Left colon (tissue), 2 donors: Measurements from ENCODE around the gene PNMA8C. TPM values are rescaled to one million over a fixed set of nuclear protein-coding genes. Genes with fewer than 3 reads are reported as not detected.

Experiments used
- ATAC-seq: fragments of 200-7000 bp; cut with Tn5 transposase; one replicate; pipeline ENCODE4 v1.9.1; 2020; ENCODE audit warnings: mild to moderate bottlenecking, moderate library complexity
- DNase-seq, 2 donors: peaks; one replicate each; pipeline ENCODE4 v3.0.0-alpha.2; 2020
- intact Hi-C, 2 donors: fragments of 100-400 bp; cut with DNase I in 1 of 2; cut with micrococcal nuclease in 1 of 2; formaldehyde crosslinking; loops; one replicate each; pipeline versions ENCODE4 v1.11.2 to v1.14.0; 2022; cut with DNase I, micrococcal nuclease
- total RNA-seq, 2 donors: library from RNA; stranded (reverse); fragmentation: NEBNext Ultra II Directional; extraction: Animal tissue kit (Norgen Biotek cat#: 25700); gene quantifications; one replicate each; pipeline ENCODE4 v1.2.1, GENCODE V29; 2021
- donor health status: DM: no; HTN: no; CAD: no.
- donor health status: DM: yes; HTN: yes; CAD: no.

Gene PNMA8C
- total RNA-seq, 2 donors from 2014 or later, result 0.06 TPM; not detected in 1

DNA sequence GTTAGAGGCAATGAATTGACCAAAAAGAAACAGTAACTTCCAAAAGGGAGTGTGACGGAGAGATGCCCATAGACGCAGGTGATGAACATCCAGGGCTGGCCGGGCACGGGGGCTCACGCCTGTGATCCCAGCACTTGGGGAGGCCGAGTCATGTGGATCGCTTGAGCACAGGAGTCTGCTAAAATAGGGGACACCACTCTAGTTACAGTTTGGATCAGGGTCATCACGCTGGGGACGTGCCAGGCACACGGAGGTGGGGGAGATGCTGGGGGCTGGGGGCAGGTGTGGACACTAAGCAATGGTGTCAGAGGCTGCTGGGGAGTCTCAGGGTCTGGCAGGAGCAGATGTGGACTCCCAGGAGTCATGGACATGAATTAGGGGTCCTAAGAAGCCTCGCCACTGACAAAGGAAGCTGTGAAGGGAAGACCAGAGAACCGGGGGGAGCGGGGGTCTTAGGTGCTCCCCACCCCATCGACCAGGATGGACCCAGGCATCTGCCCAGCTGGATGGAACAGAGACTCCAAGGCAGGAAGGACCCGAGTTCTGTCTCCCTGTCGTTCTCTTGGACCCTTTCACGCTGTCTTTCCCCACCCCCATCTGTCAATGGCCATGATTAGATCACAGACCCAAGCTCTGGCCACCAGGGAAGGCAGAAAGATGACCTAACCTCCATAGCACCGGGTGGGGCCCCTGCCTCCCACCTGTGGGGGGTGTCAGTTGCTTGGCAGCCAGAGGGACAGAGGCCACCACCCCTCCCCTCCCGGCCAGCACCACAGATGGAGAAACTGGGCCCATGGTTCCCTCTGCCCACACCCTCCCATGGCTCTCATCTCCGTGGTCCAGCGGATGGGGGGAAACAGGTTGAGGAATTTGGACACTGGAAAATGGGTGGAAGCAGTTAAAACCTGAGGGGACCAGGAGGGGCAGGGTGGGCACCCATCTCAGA, 35.0 kb downstream of the PNMA8C start:
- DNase-seq (peak in 1 of 2 donors; percentile 23), ATAC-seq (peak; percentile 7)
- intact Hi-C loops, result no loop called here

GRCh38 chr19:46392837-46393236, 35.9 kb downstream of the PNMA8C start:
- intact Hi-C loops, result no loop called here
- no peak for ATAC-seq
- DNase-seq, result no peak

DNA sequence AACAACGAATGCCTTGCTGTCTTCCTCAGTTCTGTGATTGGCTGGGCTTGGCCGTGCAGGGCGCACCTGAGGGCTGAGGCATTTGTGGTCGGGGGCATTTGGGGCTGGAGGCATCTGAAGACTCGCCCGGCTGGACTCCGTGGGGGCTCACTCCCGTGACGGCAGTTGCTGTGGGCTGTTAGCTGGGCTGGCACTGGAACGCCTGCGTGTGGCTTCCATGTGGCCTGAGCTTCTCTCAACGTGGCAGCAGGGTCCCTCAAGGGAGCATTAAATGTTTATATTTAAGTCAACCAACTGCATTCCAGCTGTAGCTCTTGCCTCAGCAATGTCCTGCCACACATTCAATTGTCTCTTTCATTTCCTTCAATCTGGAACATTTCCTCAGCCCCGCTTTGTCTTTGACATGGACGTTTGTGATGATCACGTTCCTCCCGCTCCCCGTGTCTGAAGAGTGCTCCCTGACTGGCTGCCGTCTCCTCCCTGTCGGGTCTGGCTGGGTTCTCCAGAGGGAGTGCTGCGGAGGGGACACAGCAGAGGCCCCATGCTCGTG, 36.4 kb downstream of the PNMA8C start:
- no peak for ATAC-seq
- intact Hi-C loops, result no loop called here

DNA sequence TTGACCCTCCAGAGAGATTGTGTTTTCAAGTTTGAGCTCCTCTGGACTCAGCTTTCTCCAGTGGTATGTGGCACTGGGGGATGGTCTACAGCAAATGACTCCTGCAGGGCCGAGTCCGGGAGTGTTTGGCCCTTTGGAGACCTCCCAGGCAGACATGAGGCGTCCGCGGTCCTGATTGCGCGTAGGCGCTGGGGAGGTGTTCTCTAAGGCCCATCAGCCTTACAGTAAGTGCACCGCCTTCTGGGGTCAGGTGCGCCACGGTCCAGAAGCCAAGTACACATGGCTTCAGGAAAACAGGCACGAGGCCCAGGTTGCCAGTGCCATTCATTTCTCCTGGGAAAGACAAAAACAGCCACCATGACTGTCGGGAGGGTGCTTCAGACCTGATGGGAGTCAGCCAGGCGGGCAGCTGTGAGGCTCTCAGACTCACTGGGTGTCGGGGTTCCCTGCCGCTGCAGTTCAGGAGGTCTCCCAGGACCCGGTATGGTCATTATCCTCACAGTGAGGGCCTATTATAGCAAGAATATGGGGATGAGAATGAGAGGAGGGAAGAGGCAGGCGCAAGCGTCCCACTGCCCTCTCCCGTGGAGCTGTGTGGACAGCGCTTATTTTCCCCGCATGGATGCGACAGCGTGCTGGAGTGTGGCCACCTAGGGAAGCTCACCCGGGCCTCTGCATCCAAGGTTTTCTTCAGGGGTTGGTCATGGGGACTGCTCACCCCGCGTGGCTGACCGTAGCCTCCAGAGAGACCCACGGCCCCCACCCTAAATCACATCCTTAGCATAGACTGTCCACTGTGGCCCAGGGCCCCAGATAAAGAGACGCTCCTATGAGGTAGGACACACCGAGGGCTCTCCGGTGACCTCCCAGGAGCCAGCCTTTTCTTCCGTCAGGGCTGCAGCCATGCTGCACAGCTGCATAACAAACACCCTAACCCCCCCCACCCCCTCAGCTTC, 37.2 kb downstream of the PNMA8C start:
- intact Hi-C loops, result no loop called here
- no peak for ATAC-seq
- no peak for DNase-seq

More for the DNA sequence above, 36.4 kb downstream of the PNMA8C start:
- DNase-seq, result no peak

DNA sequence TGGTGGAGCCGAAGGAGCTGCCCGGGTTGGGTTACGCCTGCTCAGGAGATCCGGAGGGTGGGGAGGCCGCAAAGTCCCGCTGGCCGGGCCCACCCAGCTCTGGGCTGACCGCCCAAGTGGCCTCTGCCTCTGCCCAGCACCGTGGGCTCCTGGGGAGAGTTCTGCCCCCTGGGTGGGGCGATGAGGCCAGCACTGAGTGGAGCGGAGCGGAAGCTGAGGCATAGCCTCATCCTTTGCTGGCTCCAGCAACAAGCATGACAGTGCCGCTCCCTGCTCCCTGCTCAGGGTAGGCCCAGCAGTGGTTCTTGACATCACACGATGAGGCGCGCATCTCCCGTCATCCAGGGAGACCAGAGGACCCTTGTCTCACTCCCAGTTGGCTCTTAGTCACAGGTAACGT, 37.9 kb downstream of the PNMA8C start:
- no peak for ATAC-seq
- intact Hi-C loops, result no loop called here
- DNase-seq, result no peak

GRCh38 chr19:46390121-46390858, 38.4 kb downstream of the PNMA8C start:
- ATAC-seq, result peak; percentile 10
- intact Hi-C loops, result no loop called here
- DNase-seq, result no peak

GRCh38 chr19:46388311-46389095, 40.2 kb downstream of the PNMA8C start:
- ATAC-seq (no peak), DNase-seq (no peak)
- intact Hi-C loops, result no loop called here

GRCh38 chr19:46387713-46388130, 41.0 kb downstream of the PNMA8C start:
- intact Hi-C loops, result no loop called here
- ATAC-seq (no peak), DNase-seq (no peak)

DNA sequence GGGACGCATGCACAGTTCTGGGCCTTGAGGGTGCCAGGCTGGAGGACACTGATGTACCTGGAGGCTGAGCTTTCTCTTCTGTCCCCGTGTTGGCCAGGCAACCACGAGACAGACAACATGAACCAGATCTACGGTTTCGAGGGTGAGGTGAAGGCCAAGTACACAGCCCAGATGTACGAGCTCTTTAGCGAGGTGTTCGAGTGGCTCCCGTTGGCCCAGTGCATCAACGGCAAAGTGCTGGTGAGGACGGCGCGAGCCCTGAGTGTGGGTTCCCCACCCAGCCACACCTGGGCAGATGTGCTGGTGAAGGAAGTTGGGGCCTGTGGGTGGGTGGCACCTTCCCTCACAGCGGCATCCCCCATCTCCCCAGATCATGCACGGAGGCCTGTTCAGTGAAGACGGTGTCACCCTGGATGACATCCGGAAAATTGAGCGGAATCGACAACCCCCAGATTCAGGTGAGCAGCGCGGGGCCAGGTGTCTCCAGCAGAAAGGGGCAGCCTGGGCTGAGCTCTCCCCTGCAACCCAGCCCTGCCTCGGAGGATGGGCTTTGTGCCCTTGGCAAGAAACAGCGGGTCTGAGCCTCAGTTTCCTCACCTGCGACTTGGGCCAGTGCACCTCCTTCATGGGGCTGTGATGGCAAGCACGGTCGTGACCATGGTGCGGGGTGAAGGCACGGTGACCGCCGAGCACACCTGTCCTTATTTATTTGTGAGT, 41.6 kb downstream of the PNMA8C start:
- no peak for DNase-seq
- intact Hi-C loops, result no loop called here
- no peak for ATAC-seq

- DNase-seq, result no peak
- ATAC-seq, result no peak
- intact Hi-C loops, result no loop called here
These were observed 42.6 kb downstream of the PNMA8C start for GRCh38 chr19:46386151-46386550.

- no peak for DNase-seq
- ATAC-seq, result no peak
- intact Hi-C loops, result no loop called here
These were observed 43.1 kb downstream of the PNMA8C start for GRCh38 chr19:46385636-46386035.

DNA sequence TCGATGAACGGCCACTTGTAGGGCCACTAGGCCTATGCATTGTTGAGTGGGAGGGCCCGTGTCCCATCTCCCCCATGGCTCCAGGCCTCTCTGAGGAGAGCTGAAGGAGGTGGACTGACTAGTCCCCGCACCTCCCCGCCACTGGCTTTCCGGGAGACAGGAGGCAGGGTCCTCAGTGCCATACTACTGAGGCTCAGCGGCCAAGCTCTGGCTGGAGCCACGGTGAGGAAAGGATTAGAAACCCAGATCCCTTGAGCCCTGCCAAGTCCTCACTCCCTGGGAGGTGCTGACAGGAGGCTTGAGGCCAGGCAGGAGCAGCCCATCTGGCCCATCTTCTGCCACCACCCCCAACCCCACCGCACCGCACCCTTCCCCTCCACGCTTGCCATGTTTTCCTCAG, 44.3 kb downstream of the PNMA8C start:
- DNase-seq, result no peak
- intact Hi-C loops, result no loop called here
- ATAC-seq, result no peak

DNA sequence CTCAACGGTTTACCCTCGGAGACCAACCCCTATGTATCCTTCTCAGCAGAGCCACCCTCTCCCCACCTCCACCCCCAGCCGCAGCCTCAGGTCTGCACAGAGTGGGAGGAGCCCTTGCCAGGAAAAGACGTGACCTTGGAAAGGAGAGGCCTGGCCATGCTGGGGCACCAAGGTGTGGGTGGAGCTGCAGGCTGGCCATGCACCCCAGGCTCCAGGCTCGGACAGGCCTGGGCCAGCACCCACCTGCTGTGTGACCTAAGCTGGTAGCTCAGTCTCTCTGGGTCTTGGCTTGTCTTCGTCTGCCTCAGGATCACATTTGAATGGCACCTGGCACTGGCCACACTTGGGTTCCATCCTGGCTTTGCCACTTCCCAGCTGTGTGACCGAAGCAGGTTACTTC, 44.9 kb downstream of the PNMA8C start:
- ATAC-seq, result no peak
- intact Hi-C loops, result no loop called here
- DNase-seq, result no peak

DNA sequence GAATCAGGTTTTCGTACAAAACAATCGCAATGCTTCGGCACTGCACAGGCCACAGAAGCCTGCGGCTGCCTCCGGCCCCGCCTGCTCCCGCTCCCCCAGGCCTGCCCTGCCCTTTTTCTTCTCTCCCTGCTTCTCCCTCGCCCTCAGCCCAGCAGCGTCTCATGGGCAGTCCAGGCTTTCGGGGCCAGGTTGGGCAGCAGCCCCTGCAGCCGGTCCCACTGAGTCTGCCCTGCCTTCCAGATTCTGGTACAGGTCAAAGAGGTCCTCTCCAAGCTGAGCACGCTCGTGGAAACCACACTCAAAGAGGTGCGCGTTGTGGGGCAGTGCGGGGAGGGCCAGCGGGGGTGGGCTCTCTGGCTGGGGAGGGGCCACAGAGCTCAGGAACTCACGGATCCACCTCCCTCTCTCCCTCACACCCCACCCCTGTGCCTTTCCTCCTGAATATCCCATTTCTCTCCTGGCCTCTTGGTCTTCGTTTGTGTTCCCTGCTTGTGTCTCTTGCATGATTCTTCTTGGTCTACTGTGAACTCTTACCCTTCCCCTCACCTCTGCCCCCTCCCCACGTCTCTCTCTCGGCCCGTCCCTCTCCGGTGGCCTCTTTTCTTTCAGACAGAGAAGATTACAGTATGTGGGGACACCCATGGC, 45.4 kb downstream of the PNMA8C start:
- no peak for DNase-seq
- intact Hi-C loops, result no loop called here
- ATAC-seq, result no peak

DNA sequence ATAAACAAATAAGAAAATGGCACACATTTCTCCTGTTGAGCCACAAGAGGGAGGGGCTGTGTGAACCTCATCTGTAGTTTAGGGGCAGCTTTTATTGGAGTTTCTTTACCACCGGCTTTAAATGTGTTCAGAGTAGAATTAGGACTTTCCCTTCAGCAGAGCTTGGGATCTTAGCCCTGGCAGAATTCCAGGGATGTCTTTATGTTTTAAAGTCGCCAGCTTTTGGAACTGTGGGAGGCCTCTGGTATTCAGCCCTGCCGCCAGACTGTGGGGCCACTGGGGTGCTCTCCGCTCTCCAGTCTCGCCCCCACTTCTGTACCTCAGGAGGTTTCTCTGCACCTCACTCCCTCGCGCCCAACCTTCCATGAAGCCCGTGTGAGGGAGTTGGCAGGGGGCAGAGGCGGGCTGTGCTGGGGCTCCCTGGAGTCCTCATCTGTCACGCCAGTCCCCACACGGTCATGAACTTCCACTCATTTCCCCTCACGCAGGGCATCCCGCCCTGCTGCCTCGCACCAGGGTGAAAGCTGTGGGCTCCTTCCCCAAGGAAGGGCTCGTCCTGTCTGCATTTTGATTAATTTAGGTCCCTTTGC, 46.9 kb downstream of the PNMA8C start:
- DNase-seq (no peak), ATAC-seq (no peak)
- intact Hi-C loops, result no loop called here

DNA sequence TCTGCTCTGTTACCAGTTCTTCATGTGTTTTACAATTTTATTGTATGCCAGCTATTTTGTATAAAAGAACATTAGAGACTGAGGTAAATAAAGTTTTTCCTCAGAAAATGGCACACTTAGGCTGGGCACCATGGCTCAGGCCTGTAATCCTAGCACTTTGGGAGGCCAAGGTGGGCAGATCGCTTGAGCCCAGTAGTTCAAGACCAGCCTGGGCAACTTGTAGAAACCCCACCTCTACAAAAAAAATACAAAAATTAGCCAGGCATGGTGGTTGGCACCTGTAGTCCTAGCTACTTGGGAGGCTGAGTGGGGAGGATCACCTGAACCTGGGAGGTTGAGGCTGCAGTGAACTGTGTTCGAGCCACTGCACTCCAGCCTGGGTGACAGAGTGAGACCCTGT, 47.4 kb downstream of the PNMA8C start:
- intact Hi-C loops, result no loop called here
- DNase-seq, result no peak
- no peak for ATAC-seq

DNA sequence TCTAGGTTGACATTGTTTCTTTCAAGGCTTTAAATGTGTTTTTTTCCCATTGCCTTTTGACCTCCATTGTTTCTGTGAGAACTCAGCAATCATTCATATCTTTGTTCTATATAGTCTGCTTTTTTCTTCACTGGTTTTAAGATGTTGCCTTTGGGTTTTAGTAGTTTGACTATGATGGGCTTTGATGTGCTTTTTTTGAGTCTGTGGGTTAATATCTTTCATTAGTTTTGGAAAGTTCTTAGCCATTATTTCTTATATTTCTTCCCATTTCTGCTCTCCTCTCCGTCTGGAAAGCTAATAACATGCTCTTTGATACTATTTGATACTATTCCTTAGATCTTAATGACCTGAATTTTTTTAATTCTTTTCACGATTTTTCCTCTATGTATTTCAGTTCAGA, 48.0 kb downstream of the PNMA8C start:
- intact Hi-C loops, result no loop called here
- DNase-seq (no peak), ATAC-seq (no peak)
